Kidney (tissue), 14 donors: ENCODE data around the gene LILRA5. TPM values are rescaled to one million over a fixed set of nuclear protein-coding genes. Genes with fewer than 3 reads are reported as not detected.
A peak's percentile ranks its signal among the peaks of the same experiment; 100 is the strongest.
"Not testable (repeated sequence)": the region's sequence is repeated elsewhere in the genome, so short reads cannot be mapped to it uniquely, and the experiment has no call there.

Source experiments
- DNase-seq, 5 donors: peaks; one replicate each; pipeline ENCODE4 v3.0.0-alpha.2; 2013 to 2020
- FAIRE-seq: peaks from 2 replicates; lab custom pipeline; 2012; peaks lifted over from hg19 to GRCh38; lab: Jason Lieb, UNC
- H3K27ac ChIP-seq, 2 donors: one replicate each; pipeline ENCODE4 v1.7.0; 2013; ENCODE audit warnings: low read depth in 2 of 2, low read length in 2 of 2, inconsistent platforms in 1 of 2
- H3K27me3 ChIP-seq: one replicate; pipeline ENCODE4 v1.7.1; 2013; ENCODE audit warnings: low read length, inconsistent platforms; ENCODE audit not compliant: control insufficient read depth, insufficient read depth
- H3K36me3 ChIP-seq, 3 donors: one replicate each; pipeline versions ENCODE4 v1.7.0 to v1.7.1; 2013; ENCODE audit warnings: low read length in 3 of 3, control low read depth in 1 of 3, inconsistent platforms in 1 of 3; ENCODE audit not compliant: insufficient read depth in 3 of 3, control insufficient read depth in 2 of 3
- H3K4me1 ChIP-seq, 3 donors: one replicate each; pipeline versions ENCODE4 v1.7.0 to v1.7.1; 2013; ENCODE audit warnings: low read length in 3 of 3, inconsistent platforms in 1 of 3, low read depth in 1 of 3; ENCODE audit not compliant: control insufficient read depth in 2 of 3, insufficient read depth in 2 of 3
- H3K4me3 ChIP-seq, 3 donors: one replicate each; pipeline versions ENCODE4 v1.7.0 to v1.8.1; 2013; ENCODE audit warnings: low read length in 3 of 3, control low read depth in 1 of 3, inconsistent platforms in 1 of 3
- H3K9ac ChIP-seq, 3 donors: one replicate each; pipeline versions ENCODE4 v1.7.0 to v1.7.1; 2013; ENCODE audit warnings: low read length in 3 of 3, control low read depth in 1 of 3, inconsistent platforms in 1 of 3
- H3K9me3 ChIP-seq, 3 donors: one replicate each; pipeline versions ENCODE4 v1.7.0 to v1.7.1; 2013; ENCODE audit warnings: low read length in 3 of 3, control low read depth in 1 of 3, inconsistent platforms in 1 of 3; ENCODE audit not compliant: control insufficient read depth in 2 of 3, insufficient read depth in 1 of 3
- intact Hi-C: fragments of 100-400 bp; cut with DNase I; formaldehyde crosslinking; loops from one replicate; pipeline ENCODE4 v1.11.1; 2022
- polyA plus RNA-seq: library from polyadenylated mRNA; stranded (reverse); fragments of 350-450 nt; fragmentation: Illumina TruSeq; extraction: RNeasy Lipid Tissue Mini Kit (QIAGEN cat#74804); gene quantifications from one replicate; pipeline ENCODE4 v1.2.3, GENCODE V29; 2014; ENCODE audit warnings: low read depth, low replicate concordance; ENCODE audit not compliant: insufficient read depth
- total RNA-seq: library from RNA; stranded (reverse); fragmentation: NEBNext Ultra II Directional; extraction: Animal tissue kit (Norgen Biotek cat#: 25700); gene quantifications from one replicate; pipeline ENCODE4 v1.2.1, GENCODE V29; 2021
- TF ChIP-seq, protein P1 (sequence below): IDR thresholded peaks from 3 replicates; pipeline ENCODE4 v1.5.1; 2012; ENCODE audit warnings: mild to moderate bottlenecking, moderate library complexity, borderline replicate concordance; ENCODE audit not compliant: insufficient read depth; ENCODE audit errors: extremely low read depth
- donor health status: control.
- donor health status: control.
- donor health status: control.
- donor health status: control.
- donor health status: control.
- donor health status: DM: yes; HTN: yes; CAD: no.
- donor health status: Normal renal cell carcinoma (clear cell type).

Gene LILRA5
- total and polyA plus RNA-seq, 2 donors from 2014 or later, result 1.4 to 5.9 TPM

DNA sequence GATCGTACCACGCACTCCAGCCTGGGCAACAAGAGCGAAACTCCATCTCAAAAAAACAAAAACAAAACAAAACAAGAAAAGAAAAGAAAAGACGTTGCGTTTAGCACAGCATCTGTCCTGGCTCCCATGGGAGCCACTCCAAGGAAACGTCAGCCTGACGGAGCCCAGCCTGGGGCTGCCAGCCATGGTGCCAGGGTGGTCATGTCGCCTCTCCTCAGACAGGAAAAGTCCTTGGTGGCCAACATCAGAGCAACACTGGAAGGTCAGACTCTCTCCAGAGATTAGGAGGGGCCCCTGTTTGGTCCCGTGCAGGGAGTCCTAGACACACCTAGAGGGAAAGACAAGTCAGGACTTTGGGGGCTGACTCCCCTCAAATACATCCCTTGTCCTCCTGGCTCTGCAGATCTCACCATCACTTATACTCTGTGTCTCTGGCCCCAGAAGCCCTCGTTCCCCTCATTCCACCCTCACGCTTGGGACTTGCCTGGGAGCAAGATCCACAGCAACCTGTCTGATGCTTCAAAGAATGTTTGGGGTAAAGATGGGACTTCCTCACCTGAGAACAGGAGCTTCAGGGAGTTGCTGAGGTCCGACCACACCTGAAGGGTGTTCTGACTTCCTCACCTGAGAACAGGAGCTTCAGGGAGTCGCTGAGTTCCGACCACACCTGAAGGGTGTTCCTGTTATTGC is 16.7 kb upstream of the LILRA5 start:
- Histone ChIP-seq H3K36me3 (no peaks in the 10 kb centered on the region), H3K27me3 (no peaks in the 10 kb centered on the region), H3K4me3 (no peak overlapping the region), H3K9me3 (no peaks in the 10 kb centered on the region), H3K4me1 (no peaks in the 10 kb centered on the region), H3K9ac (no peak overlapping the region), H3K27ac (no peak overlapping the region)
- TF ChIP-seq, protein P1, sequence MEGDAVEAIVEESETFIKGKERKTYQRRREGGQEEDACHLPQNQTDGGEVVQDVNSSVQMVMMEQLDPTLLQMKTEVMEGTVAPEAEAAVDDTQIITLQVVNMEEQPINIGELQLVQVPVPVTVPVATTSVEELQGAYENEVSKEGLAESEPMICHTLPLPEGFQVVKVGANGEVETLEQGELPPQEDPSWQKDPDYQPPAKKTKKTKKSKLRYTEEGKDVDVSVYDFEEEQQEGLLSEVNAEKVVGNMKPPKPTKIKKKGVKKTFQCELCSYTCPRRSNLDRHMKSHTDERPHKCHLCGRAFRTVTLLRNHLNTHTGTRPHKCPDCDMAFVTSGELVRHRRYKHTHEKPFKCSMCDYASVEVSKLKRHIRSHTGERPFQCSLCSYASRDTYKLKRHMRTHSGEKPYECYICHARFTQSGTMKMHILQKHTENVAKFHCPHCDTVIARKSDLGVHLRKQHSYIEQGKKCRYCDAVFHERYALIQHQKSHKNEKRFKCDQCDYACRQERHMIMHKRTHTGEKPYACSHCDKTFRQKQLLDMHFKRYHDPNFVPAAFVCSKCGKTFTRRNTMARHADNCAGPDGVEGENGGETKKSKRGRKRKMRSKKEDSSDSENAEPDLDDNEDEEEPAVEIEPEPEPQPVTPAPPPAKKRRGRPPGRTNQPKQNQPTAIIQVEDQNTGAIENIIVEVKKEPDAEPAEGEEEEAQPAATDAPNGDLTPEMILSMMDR, result no peak
- FAIRE-seq (no peak), DNase-seq (peak in 1 of 5 donors; percentile 27)
- intact Hi-C loops, result no loop called here

DNA sequence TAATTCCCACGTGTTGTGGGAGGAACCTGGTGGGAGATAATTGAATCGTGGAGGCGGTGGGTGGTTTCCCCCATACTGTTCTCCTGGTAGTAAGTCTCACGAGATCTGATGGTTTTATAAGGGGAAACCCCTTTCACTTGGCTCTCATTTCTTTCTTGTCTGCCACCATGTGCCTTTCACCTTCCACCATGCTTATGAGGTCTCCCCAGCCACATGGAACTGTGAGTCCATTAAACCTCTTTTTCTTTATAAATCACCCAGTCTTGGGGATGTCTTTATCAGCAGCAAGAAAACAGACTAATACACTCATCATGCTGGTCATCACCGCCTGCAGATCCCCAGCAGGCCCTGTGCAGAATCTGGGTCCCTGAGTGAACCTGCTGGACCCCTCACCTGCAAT is 15.8 kb upstream of the LILRA5 start:
- H3K27me3 ChIP-seq, FAIRE-seq, H3K4me3 ChIP-seq, H3K4me1 ChIP-seq, DNase-seq, H3K27ac ChIP-seq, H3K9me3 ChIP-seq, H3K9ac ChIP-seq, intact Hi-C loops, H3K36me3 ChIP-seq: not testable (repeated sequence)

DNA sequence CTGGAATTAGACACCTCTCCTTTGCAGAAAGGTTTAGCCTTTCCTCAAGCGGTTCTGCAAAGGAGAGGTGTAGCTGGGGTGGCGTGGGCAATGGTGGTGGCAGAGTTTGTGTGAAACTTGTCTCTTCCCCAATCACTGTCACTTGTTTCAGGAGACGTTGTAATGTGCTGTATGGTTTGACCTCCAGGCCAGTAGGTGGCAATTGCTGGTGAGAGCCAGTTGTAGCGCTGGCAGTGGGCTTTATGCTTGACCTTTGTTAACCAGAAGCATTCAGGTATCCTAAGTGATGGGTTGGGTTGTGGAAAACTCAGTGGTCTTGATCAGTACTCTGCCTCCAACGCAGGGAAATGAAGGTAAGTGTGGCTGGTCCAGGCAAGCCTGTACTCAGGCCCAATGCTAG is 12.7 kb upstream of the LILRA5 start:
- Histone ChIP-seq H3K4me3 (no peak overlapping the region), H3K36me3 (no peaks in the 10 kb centered on the region), H3K27me3 (peaks cover 4% of the 10 kb centered on the region), H3K4me1 (no peaks in the 10 kb centered on the region), H3K9ac (no peak overlapping the region), H3K9me3 (no peaks in the 10 kb centered on the region), H3K27ac (no peak overlapping the region)
- peak in 1 of 5 donors; percentile 23 for DNase-seq
- FAIRE-seq, result no peak
- intact Hi-C loops, result no loop called here
- TF ChIP-seq, protein P1, result no peak

DNA sequence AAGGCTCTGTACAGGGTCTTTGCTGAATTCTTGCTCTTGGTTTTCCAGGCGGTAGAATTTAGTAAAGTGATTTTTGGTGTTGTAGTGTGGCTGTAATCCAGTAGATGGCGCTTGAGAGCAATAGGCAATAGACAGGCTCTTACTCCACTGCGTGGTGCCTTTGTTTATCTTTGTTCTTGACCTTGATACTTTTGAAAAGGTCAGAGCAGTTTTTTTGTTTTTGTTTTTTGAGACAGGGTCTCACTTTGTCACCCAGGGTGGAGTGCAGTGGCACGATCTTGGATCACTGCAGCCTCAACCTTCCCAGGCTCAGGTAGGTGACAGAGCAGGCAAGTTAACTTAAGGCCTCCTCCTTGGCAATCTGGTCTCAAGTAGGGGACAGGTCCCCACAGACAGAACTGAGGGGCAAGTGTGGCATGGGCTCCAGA is 12.2 kb upstream of the LILRA5 start:
- no peaks in the 10 kb centered on the region for H3K36me3 ChIP-seq
- H3K9me3 ChIP-seq, result no peaks in the 10 kb centered on the region
- H3K9ac ChIP-seq, result no peak overlapping the region
- intact Hi-C loops, result no loop called here
- no peak overlapping the region for H3K4me3 ChIP-seq
- no peak for FAIRE-seq
- no peaks in the 10 kb centered on the region for H3K4me1 ChIP-seq
- peaks cover 4% of the 10 kb centered on the region for H3K27me3 ChIP-seq
- TF ChIP-seq, protein P1, result peak; percentile 58
- H3K27ac ChIP-seq, result no peak overlapping the region
- DNase-seq, result peak in 3 of 5 donors; percentile 43 to 56 (median 52)
